ENCODE results near the gene LMO7.

DNA sequence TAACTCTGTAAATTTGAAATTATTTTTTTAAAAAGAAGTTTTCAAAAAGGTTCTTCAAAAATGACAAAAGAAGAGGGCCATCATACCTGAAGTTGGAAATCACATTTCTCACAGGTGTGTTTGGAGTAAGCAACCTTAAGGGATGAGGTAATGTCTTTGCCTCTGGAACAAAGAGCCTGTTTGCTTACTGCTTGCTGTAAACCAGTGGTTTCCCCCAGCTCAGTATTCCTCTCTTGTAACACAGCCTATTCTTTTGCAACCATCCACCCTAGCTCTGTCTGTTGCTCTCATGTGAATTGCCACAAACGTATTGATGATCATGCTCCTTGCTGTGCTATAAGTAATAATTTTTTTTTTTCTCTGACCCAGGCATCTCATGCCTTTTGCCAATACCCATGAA, 48.5 kb upstream of the LMO7 start:
- TF ChIP-seq POLR2A (IDR thresholded peaks at IDR 0.05; ENCODE audit: low read depth, low read length) (no peak), TAF1 (IDR thresholded peaks at IDR 0.05; ENCODE audit: borderline replicate concordance, low read depth, low read length) (no peak), POLR2AphosphoS5 (IDR thresholded peaks at IDR 0.05; ENCODE audit: low read depth, low read length) (no peak)

All from GM12892 (cell line).